AG08395 (cell line): Measurements from ENCODE around the gene EFNA3.
"Not testable (repeated sequence)": the region's sequence is repeated elsewhere in the genome, so short reads cannot be mapped to it uniquely, and the experiment has no call there.

ENCODE experiments used
- DNase-seq: peaks from one replicate; pipeline ENCODE4 v3.0.0; 2012; ENCODE audit warnings: mixed read lengths, low spot score

EFNA3 gene

DNA sequence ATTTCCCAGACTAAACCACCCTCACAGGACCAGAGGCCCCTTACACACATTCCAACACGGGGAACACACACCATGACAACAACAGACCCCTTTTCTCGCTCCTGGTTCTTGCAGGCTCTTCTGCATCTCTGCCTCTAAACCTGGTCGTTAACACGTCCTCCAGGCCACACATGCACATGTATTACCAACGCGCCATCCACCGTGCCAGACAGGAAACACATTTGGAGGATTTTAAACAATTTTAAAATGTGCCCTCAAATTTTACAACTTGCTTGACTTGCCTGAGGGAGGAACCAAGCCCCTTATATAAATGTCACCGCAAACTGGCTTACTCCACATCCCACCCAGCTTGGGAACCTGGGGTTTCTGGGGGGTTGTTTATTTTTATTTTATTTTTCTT is 32.2 kb downstream of the EFNA3 start:
- no peak for DNase-seq

- no peak for DNase-seq
Measured at GRCh38 chr1:155113450-155113980, 34.9 kb downstream of the EFNA3 start.

GRCh38 chr1:155116113-155116764 is 37.6 kb downstream of the EFNA3 start:
- no peak for DNase-seq

- no peak for DNase-seq
Measured at GRCh38 chr1:155117610-155118009, 39.0 kb downstream of the EFNA3 start.

DNA sequence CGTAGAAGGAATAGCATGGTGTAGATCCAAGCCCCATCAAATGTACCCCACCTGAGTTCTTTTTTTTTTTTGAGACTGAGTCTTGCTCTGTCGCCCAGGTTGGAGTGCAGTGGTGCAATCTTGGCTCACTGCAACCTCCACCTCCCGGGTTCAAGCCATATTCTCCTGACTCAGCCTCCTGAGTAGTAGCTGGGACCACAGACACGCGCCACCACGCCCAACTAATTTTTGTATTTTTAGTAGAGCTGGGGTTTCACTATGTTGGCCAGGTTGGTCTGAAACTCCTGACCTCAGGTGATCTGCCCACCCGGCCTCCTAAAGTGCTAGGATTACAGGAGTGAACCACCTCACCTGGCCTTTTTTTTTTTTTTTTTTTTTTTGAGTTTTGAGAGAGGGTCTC is 39.5 kb downstream of the EFNA3 start:
- DNase-seq: not testable (repeated sequence)

DNA sequence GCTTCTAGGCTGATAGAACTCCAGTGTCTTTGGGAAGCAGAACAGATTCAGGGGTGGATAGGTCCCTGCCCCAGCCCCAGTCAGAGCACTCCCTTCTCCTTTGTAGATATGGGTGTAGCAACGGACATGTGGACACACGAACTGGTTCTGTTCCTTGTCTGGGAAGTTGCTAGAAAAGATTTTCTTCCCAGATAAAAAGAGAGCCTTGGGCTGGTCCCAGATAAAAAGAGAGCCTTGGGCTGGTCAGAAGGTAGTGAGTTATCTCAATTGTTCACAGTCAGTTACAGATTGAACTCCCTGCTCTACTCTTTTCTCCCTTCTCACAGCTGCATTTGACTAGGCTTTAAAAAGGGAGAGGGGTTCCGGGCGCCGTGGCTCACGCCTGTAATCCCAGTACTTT is 41.6 kb downstream of the EFNA3 start:
- no peak for DNase-seq

- DNase-seq: no peak
Measured at GRCh38 chr1:155121249-155121648, 42.6 kb downstream of the EFNA3 start.

DNA sequence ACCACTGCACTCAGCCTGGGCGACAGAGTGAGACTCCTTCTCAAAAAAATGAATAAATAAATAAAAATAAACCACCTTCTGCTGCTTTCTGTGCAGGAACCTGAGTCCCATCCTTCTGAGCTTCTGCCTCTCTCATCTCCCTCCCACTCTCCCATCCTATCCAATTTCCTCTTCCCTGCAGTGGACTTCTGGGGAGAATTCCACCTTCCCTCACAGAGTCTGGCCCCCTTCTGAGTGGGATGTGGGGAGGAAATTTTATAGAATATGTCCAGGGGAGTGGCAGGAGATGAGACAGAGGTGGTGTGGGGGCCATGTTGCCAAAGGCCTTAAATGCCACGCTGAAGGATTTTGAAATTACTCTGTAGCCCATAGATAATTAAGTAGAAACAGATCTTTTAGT is 43.7 kb downstream of the EFNA3 start:
- no peak for DNase-seq

GRCh38 chr1:155123801-155124200 is 45.2 kb downstream of the EFNA3 start:
- no peak for DNase-seq

GRCh38 chr1:155124503-155125463 is 46.1 kb downstream of the EFNA3 start:
- DNase-seq: no peak

- DNase-seq: no peak
Measured at GRCh38 chr1:155125511-155125945, 46.9 kb downstream of the EFNA3 start.

DNA sequence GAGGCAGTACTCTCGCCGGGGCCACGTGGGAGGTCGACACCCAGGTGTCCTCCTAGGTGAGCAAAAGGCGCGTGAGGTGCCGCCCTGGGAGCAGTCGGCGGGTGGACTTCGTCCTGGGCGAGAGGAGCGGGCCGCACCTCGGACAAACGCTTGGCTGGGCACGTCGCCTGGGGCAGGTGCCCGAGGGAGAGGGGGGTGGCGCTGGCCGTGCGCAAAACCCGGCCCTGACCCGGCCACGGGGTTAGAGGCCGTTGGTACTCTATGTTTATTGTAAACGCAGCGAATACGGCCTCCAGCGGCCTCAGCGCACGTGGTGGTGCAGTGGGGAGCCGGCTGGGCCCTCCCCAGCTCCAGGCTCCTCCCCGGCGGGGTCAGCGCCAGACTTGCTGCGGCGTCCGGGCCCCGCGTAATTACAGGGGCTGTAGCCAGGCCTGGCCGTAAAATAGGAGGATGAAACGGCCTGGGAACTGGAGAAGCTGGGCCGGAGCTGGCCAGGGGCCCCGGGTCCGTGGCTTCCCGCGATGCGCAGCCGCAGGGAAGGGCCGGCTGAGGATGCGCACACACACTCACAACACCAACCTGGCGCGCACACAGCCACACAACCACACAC is 47.4 kb downstream of the EFNA3 start:
- DNase-seq: no peak

DNA sequence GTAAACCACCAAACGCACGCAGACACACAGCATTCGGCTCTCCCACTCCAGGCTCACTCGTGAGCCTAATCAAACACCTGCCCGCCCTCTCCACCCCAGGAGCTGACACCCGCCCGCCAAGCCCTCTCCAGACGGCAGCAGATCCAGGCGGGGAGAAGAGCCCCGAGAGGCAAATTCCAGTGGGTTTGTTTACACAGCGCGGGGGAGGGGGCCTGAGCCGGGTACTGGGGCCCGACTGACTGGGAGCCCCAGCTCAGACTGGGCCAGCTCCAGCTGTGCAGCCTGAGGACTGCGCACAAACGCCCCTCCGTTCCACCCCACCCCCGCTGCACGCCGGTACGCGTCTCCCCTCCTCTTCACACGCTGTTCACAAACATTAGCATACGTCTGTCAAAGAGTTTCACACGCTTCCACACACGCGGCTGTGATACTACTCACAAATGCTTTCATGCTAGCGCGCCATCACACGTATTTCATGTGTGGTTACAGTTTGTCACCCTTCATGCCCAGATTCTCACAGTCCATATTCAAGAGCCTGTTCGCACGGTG is 48.0 kb downstream of the EFNA3 start:
- DNase-seq: no peak

DNA sequence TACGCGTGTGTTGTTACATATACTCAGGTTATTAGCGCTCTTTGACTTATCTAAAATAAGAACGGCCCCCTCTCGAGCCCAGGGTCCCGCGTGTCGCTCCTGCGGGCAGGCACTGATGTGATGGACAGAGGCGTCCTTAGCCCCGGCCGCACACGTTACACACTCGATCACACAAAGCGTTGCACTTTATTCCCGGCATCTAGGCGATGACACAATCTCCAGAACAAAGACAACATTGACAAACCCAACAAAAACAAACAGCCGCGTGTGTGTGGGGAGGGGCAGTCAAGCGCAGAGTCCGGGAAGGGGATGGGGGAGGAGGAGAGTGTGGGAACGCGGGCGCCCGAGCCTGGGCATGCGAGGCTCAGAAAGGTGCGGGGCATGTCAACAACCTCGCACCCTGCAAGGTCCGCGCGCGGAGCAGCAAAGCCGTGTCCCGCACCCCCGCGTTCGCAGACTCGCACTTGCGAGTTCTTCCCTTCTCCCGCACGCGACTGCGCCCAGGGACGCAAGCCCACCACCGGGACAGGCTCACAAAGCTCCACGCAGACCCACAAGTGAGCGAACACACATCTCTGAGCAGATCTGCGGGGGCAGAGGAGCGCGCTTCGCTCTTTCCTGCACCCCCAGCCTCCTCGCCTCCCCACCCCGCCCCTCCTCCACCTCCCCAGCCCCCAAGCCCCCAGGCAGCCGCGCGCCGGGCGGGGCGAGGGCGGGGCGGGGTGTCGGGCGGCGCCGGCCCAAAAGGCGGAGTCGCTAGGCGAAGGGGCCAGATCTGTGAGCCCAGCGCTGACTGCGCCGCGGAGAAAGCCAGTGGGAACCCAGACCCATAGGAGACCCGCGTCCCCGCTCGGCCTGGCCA is 48.7 kb downstream of the EFNA3 start, which contains the start of gene EFNA1:
EFNA1 (plus strand) TSS at position 772 of the 862 bp plus-strand sequence. CDS start 102 bp downstream, outside the sequence.
- DNase-seq: no peak

- no peak for DNase-seq
Measured at GRCh38 chr1:155127967-155128754, 49.5 kb downstream of the EFNA3 start.

DNA sequence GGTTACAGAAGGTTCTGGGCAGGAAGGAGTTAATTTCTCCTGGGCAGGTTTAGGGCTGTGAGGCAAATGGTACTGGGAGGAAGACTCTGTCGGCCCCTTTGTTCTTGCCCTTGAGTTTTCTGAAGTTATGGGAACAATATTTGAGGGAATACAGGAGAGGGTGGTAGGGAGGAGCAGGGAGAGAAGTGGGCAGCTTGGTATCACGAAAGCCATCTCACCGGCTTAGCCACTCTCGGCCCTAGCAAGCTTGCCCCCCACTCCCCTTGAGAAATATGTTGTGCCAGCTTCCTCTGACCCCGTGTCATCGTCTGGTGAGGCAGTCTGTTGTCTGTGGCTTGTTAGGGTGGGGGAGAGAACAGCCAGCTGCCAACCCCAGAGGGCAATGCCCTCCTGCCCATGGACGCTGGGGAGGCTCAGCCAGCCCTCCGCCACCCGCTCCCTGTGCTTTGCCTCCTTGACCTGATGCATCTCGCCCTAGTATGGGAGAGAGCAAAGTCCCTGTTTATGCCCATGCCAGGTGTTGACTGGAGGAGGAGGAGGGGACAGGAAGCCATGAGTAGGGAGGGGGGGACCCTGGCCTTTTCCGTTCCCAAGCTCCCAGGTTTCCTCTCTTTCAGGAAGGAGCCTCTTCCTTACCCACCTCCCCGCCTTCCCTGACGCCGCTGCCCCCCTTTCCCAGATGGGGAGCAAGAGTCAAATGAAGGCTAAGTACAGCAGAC is 50.3 kb downstream of the EFNA3 start:
- DNase-seq: no peak

DNA sequence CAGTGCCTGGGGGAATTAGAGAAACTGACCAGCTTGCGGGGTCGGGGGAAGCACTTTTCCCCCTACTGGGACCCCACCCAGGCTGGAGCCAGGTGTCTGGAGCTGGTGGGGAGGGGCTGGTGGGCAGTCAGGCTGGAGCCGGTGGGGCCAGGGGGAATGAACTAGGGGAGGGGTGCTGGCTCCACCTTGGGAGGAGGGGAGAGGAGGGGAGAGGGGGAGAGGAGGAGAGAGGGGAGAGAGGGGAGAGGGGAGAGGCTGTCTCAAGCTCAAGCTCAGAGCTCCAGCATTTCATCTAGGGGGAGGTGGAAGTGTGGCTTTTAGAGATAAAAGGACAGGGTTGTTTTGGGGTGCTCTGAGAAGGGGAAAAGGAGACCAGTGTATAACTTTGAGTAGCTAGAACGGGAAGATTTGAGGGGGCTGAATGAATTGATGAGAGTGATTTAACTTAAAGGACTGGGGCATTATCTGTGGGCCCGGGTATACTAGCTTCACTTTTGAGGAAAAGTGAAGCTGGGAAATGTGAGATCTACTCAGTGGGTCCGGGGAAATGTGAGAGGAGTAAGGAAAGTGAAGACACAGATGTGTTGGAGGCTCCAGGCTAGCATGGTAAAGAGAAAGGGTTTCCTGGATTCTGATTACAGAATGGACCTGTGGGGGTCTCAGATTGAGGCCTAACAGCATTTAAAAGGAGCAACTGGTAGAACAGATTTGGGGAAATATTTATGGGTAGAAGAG is 51.8 kb downstream of the EFNA3 start:
- no peak for DNase-seq

DNA sequence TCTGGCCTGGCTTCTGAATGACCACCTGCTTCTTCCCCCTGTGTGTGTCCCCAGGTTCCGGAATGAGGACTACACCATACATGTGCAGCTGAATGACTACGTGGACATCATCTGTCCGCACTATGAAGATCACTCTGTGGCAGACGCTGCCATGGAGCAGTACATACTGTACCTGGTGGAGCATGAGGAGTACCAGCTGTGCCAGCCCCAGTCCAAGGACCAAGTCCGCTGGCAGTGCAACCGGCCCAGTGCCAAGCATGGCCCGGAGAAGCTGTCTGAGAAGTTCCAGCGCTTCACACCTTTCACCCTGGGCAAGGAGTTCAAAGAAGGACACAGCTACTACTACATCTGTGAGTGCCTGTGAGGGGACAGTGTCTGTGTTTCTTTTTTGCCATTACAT is 52.6 kb downstream of the EFNA3 start:
- DNase-seq: no peak

GRCh38 chr1:155131856-155132255 is 53.2 kb downstream of the EFNA3 start:
- no peak for DNase-seq
